Measurements from ENCODE around the gene NFU1. TPM values are rescaled to one million over a fixed set of nuclear protein-coding genes. Genes with fewer than 3 reads are reported as not detected.

NFU1 gene
- polyA plus RNA-seq, 1 donor (not counting 4 experiments of a cell fraction or from before 2014, with no cell fraction given), result 53.7 TPM

DNA sequence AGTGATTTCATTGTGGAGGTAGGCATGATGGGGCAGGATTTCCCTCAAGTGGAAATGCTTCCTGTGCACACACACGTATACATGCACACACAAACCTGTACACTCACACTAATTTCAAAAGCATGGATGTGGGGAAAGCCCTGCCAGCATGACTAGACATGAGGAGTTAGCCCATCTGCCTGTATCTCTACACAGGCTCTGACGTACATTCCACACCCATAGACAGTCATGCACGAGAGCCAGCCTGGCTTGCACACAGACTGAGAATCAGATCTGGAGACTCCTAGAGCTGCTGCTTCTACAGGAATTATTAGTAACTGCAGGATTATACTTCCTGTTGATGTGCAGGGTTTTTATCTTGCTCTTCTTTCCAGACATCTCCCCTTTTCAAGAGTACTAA is 27.3 kb upstream of the NFU1 start:
- no peak overlapping the region for H2AFZ ChIP-seq (ENCODE audit: control insufficient read depth, low read length)
- H3K9me3 ChIP-seq (ENCODE audit: control insufficient read depth, low read depth, low read length), result no peaks in the 10 kb centered on the region
- H3K9me1 ChIP-seq (ENCODE audit: control insufficient read depth, extremely low read depth, insufficient read depth, low read length), result no peaks in the 10 kb centered on the region
- dilution Hi-C loops (cut with MboI; ENCODE audit: extremely low pct_ligation_motif_present, low sequenced_read_pairs), result no loop called here
- TF ChIP-seq CTCF (optimal IDR thresholded peaks at IDR 0.05 in 1 of 3, IDR thresholded peaks at IDR 0.05 in 1 of 3, conservative IDR thresholded peaks at IDR 0.05 in 1 of 3; ENCODE audit: extremely low read depth in 1 of 3, insufficient read depth in 2 of 3, low read length in 3 of 3) (peak in 2 of 3 experiments; percentile 23 to 39), EZH2 (IDR thresholded peaks at IDR 0.05; ENCODE audit: low read length) (no peak)
- H3K27ac ChIP-seq (ENCODE audit: control insufficient read depth, insufficient read depth, low read length), result peak overlapping the region; percentile 73
- H3K9ac ChIP-seq (ENCODE audit: control insufficient read depth, extremely low read depth, insufficient read depth, low read length), result peak overlapping the region; percentile 39
- H3K4me1 ChIP-seq (ENCODE audit: control insufficient read depth, extremely low read depth, insufficient read depth, low read length), result peaks cover 21% of the 10 kb centered on the region
- no peaks in the 10 kb centered on the region for H3K27me3 ChIP-seq (ENCODE audit: control insufficient read depth, extremely low read depth, insufficient read depth, low read length)
- H3K79me2 ChIP-seq (ENCODE audit: control insufficient read depth, insufficient read depth, low read length), result no peaks in the 10 kb centered on the region
- H3K4me2 ChIP-seq (ENCODE audit: control insufficient read depth, extremely low read depth, insufficient read depth, low read depth, low read length), result peak overlapping the region; percentile 52
- peak; percentile 90 for DNase-seq (ENCODE audit: low read depth, low spot score)
- no peaks in the 10 kb centered on the region for H4K20me1 ChIP-seq (ENCODE audit: control insufficient read depth, extremely low read depth, insufficient read depth, low read length)
- peak; percentile 97 for FAIRE-seq
- H3K36me3 ChIP-seq (ENCODE audit: control insufficient read depth in 2 of 2, extremely low read depth in 1 of 2, insufficient read depth in 2 of 2, low read length in 2 of 2), result peaks cover 9% of the 10 kb centered on the region in 2 experiments
- H3K4me3 ChIP-seq (ENCODE audit: control insufficient read depth in 2 of 3, extremely low read depth in 1 of 3, insufficient read depth in 2 of 3, low read depth in 1 of 3, low read length in 3 of 3), result no peak overlapping the region

GRCh38 chr2:69462780-69463179 is 25.5 kb upstream of the NFU1 start:
- H3K36me3 ChIP-seq (ENCODE audit: control insufficient read depth in 2 of 2, extremely low read depth in 1 of 2, insufficient read depth in 2 of 2, low read length in 2 of 2), result peaks cover 9% of the 10 kb centered on the region in 2 experiments
- H3K9me1 ChIP-seq (ENCODE audit: control insufficient read depth, extremely low read depth, insufficient read depth, low read length), result no peaks in the 10 kb centered on the region
- no peaks in the 10 kb centered on the region for H3K79me2 ChIP-seq (ENCODE audit: control insufficient read depth, insufficient read depth, low read length)
- no peak overlapping the region for H3K9ac ChIP-seq (ENCODE audit: control insufficient read depth, extremely low read depth, insufficient read depth, low read length)
- no peaks in the 10 kb centered on the region for H3K27me3 ChIP-seq (ENCODE audit: control insufficient read depth, extremely low read depth, insufficient read depth, low read length)
- no peak overlapping the region for H3K4me3 ChIP-seq (ENCODE audit: control insufficient read depth in 2 of 3, extremely low read depth in 1 of 3, insufficient read depth in 2 of 3, low read depth in 1 of 3, low read length in 3 of 3)
- peaks cover 12% of the 10 kb centered on the region for H3K4me1 ChIP-seq (ENCODE audit: control insufficient read depth, extremely low read depth, insufficient read depth, low read length)
- TF ChIP-seq CTCF (optimal IDR thresholded peaks at IDR 0.05 in 1 of 3, IDR thresholded peaks at IDR 0.05 in 1 of 3, conservative IDR thresholded peaks at IDR 0.05 in 1 of 3; ENCODE audit: extremely low read depth in 1 of 3, insufficient read depth in 2 of 3, low read length in 3 of 3) (no peak), EZH2 (IDR thresholded peaks at IDR 0.05; ENCODE audit: low read length) (no peak)
- dilution Hi-C loops (cut with MboI; ENCODE audit: extremely low pct_ligation_motif_present, low sequenced_read_pairs), result no loop called here
- no peak overlapping the region for H2AFZ ChIP-seq (ENCODE audit: control insufficient read depth, low read length)
- no peak for FAIRE-seq
- no peaks in the 10 kb centered on the region for H3K9me3 ChIP-seq (ENCODE audit: control insufficient read depth, low read depth, low read length)
- H3K4me2 ChIP-seq (ENCODE audit: control insufficient read depth, extremely low read depth, insufficient read depth, low read depth, low read length), result no peak overlapping the region
- H4K20me1 ChIP-seq (ENCODE audit: control insufficient read depth, extremely low read depth, insufficient read depth, low read length), result no peaks in the 10 kb centered on the region
- no peak for DNase-seq (ENCODE audit: low read depth, low spot score)
- H3K27ac ChIP-seq (ENCODE audit: control insufficient read depth, insufficient read depth, low read length), result no peak overlapping the region
